Peyer's patch (tissue), 4 donors: ENCODE data around the gene GPBP1. TPM values are rescaled to one million over a fixed set of nuclear protein-coding genes. Genes with fewer than 3 reads are reported as not detected.
A peak's percentile ranks its signal among the peaks of the same experiment; 100 is the strongest.

Source experiments
- DNase-seq, 3 donors: peaks; one replicate each; pipeline ENCODE4 v3.0.0-alpha.2; 2017 to 2019
- H3K27ac ChIP-seq, 4 donors: fragments of 200-600 bp; sonication (generic); one replicate each; pipeline ENCODE4 v1.5.1; 2016 to 2019
- H3K27me3 ChIP-seq, 2 donors: fragments of 200-600 bp; sonication (generic); one replicate each; pipeline ENCODE4 v1.5.1; 2019
- H3K36me3 ChIP-seq, 3 donors: fragments of 200-600 bp; sonication (generic); one replicate each; pipeline ENCODE4 v1.5.1; 2016 to 2019
- H3K4me1 ChIP-seq, 4 donors: fragments of 200-600 bp; sonication (generic); one replicate each; pipeline ENCODE4 v1.5.1; 2016 to 2019
- H3K4me3 ChIP-seq, 4 donors: fragments of 200-600 bp; sonication (generic); 1 replicate in 3 of 4; 2 replicates in 1 of 4; pipeline ENCODE4 v1.5.1; 2016 to 2019; ENCODE audit warnings: mild to moderate bottlenecking in 1 of 4
- H3K9me3 ChIP-seq, 4 donors: fragments of 200-600 bp; sonication (generic); one replicate each; pipeline ENCODE4 v1.5.1; 2016 to 2019; ENCODE audit warnings: mild to moderate bottlenecking in 1 of 4
- POLR2A ChIP-seq, 2 donors: fragments of 450-650 bp; IDR thresholded peaks; one replicate each; pipeline ENCODE4 v1.5.1; 2017; ENCODE audit warnings: antibody characterized with exemption in 2 of 2, mild to moderate bottlenecking in 2 of 2, moderate library complexity in 2 of 2
- total RNA-seq, 4 donors: library from RNA; depleted of rRNA; stranded (reverse); fragments of >200 nt; gene quantifications; one replicate each; pipeline ENCODE4 v1.1.0, GENCODE V29; 2016
- TF ChIP-seq, protein P1 (sequence below), 6 experiments: fragments of 450-650 bp in 4 of 6; fragments of 200-600 bp in 2 of 6; sonication (generic) in 1 of 6; IDR thresholded peaks; one replicate each; pipeline ENCODE4 v1.5.1; 2017 to 2019; ENCODE audit warnings: antibody characterized with exemption in 6 of 6, mild to moderate bottlenecking in 3 of 6, moderate library complexity in 1 of 6

GPBP1 gene
- 100 to 1,000 TPM in 1 of 4 donors, 10 to 100 TPM in 3; 67.0 to 191 (median 81.7) TPM for total RNA-seq

DNA sequence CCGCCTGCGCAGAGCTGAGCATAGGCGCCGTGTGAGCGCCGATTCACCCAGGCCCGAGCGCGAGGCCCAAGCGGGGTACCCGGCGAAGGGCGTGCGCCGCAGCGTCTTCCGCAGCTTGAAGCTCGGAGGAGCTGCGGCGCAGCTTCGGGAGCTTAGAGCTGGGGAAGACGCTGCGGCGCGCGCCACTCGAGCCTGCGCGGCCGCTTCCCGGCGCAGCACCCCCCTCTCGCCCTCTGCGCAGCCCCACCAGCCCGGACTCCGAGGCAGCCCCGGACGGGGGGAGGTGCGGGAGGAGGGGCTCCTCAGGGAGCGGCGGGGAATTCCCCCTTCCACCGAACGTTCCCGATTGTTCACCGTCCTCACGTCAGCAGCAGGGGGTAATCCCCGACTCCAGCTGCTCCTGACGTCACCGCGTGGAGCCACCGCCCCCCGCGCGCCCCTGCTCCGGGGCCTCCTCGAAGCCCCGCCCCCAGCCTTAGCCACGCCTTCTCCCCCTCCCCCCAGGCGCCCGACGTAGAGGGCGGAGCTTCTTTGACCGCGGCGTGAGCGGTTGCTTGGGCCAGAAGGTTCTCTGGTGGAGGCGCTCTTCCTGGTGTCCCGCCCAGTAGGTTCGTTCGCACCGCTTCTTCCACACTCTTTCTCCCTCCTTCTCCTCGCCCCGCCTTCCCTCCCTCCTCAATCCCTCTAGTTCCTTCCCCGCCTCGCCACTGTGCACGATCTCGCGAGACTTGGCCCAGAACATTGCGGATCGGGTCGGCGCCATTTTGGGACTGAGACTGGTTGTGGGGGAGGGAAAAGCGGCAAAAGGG, at the start of gene GPBP1:
Gene GPBP1, plus strand, starts transcription at position 741 of the 809 bp plus-strand sequence. CDS start 40,072 bp downstream, outside the sequence.
- Histone ChIP-seq H3K27me3 (no peaks in the 10 kb centered on the region), H3K4me3 (peak within 1 kb of the TSS; percentile 80 to 96 (median 94)), H3K9me3 (no peaks in the 10 kb centered on the region), H3K4me1 (peaks cover 0 to 22% (median 0%) of the 10 kb centered on the region in 4 donors), H3K36me3 (no peaks in the 10 kb centered on the region), H3K27ac (peak within 1 kb of the TSS; percentile 100)
- TF ChIP-seq, protein P1, sequence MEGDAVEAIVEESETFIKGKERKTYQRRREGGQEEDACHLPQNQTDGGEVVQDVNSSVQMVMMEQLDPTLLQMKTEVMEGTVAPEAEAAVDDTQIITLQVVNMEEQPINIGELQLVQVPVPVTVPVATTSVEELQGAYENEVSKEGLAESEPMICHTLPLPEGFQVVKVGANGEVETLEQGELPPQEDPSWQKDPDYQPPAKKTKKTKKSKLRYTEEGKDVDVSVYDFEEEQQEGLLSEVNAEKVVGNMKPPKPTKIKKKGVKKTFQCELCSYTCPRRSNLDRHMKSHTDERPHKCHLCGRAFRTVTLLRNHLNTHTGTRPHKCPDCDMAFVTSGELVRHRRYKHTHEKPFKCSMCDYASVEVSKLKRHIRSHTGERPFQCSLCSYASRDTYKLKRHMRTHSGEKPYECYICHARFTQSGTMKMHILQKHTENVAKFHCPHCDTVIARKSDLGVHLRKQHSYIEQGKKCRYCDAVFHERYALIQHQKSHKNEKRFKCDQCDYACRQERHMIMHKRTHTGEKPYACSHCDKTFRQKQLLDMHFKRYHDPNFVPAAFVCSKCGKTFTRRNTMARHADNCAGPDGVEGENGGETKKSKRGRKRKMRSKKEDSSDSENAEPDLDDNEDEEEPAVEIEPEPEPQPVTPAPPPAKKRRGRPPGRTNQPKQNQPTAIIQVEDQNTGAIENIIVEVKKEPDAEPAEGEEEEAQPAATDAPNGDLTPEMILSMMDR (IDR thresholded peaks at IDR 0.05): peak in 2 of 6 experiments; percentile 13 to 14
- peak; percentile 61 to 74 for TF ChIP-seq POLR2A (IDR thresholded peaks at IDR 0.05)
- DNase-seq: peak; percentile 97 to 99 (median 99)

GRCh38 chr5:57128325-57128724, 45.5 kb upstream of the GPBP1 start:
- H3K27me3 ChIP-seq: no peaks in the 10 kb centered on the region
- H3K4me3 ChIP-seq: no peak overlapping the region
- TF ChIP-seq POLR2A (IDR thresholded peaks at IDR 0.05): no peak
- TF ChIP-seq, protein P1 (IDR thresholded peaks at IDR 0.05): no peak
- DNase-seq: no peak
- H3K36me3 ChIP-seq: no peaks in the 10 kb centered on the region
- no peaks in the 10 kb centered on the region for H3K9me3 ChIP-seq
- no peaks in the 10 kb centered on the region for H3K4me1 ChIP-seq
- H3K27ac ChIP-seq: no peak overlapping the region

GRCh38 chr5:57133574-57133973, 40.3 kb upstream of the GPBP1 start:
- no peak for DNase-seq
- TF ChIP-seq, protein P1 (IDR thresholded peaks at IDR 0.05): no peak
- TF ChIP-seq POLR2A (IDR thresholded peaks at IDR 0.05): no peak
- no peaks in the 10 kb centered on the region for H3K9me3 ChIP-seq
- H3K4me3 ChIP-seq: no peak overlapping the region
- no peaks in the 10 kb centered on the region for H3K36me3 ChIP-seq
- no peaks in the 10 kb centered on the region for H3K27me3 ChIP-seq
- no peak overlapping the region for H3K27ac ChIP-seq
- H3K4me1 ChIP-seq: no peaks in the 10 kb centered on the region

DNA sequence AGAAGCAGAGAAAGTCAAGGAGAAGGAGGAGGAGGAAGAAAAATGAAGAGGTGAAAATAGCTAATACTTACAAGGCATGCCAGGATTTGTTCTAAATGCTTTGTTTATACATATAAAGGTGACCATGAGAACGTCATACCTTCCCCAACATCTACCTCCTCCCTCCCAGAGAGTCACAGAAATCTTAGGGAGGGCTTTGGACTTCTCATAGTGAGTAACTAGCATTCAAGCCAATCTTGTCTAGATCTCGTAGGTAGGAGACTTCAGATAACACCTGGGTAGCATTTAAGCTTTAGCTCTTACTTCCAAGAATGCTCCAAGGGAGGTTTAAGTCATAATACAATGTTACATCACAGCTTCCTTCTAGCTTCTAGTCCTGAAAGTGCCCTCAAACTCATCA, 36.5 kb upstream of the GPBP1 start:
- H3K36me3 ChIP-seq: no peaks in the 10 kb centered on the region
- no peak for DNase-seq
- no peaks in the 10 kb centered on the region for H3K9me3 ChIP-seq
- H3K27ac ChIP-seq: no peak overlapping the region
- no peaks in the 10 kb centered on the region for H3K27me3 ChIP-seq
- no peak overlapping the region for H3K4me3 ChIP-seq
- no peaks in the 10 kb centered on the region for H3K4me1 ChIP-seq
- TF ChIP-seq, protein P1 (IDR thresholded peaks at IDR 0.05): no peak
- TF ChIP-seq POLR2A (IDR thresholded peaks at IDR 0.05): no peak

DNA sequence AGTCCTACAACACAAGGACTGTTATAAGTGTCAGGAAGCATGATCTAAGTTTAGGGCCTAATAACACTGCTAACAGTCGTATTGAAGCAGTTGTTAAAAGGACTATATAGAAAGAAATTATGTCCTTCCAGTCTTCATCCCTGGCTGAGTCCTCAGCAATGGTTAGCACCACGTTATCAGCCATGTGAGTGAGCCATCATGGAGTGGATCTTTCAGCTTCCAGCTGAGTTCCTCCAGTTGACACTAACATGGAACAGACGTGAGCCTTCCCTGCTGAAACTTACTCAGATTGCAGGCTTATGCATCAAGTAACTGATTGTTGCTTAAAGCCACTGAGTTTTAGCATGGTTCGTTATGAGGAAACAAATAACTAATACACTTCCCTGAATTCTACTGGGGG, 21.5 kb upstream of the GPBP1 start:
- Histone ChIP-seq H3K4me3 (no peak overlapping the region), H3K4me1 (no peaks in the 10 kb centered on the region), H3K27ac (no peak overlapping the region), H3K27me3 (no peaks in the 10 kb centered on the region), H3K9me3 (no peaks in the 10 kb centered on the region), H3K36me3 (no peaks in the 10 kb centered on the region)
- DNase-seq: no peak
- no peak for TF ChIP-seq POLR2A (IDR thresholded peaks at IDR 0.05)

GRCh38 chr5:57155033-57155432, 18.8 kb upstream of the GPBP1 start:
- no peaks in the 10 kb centered on the region for H3K27me3 ChIP-seq
- H3K4me3 ChIP-seq: no peak overlapping the region
- no peaks in the 10 kb centered on the region for H3K36me3 ChIP-seq
- H3K27ac ChIP-seq: no peak overlapping the region
- TF ChIP-seq, protein P1 (IDR thresholded peaks at IDR 0.05): no peak
- no peak for TF ChIP-seq POLR2A (IDR thresholded peaks at IDR 0.05)
- no peaks in the 10 kb centered on the region for H3K4me1 ChIP-seq
- no peaks in the 10 kb centered on the region for H3K9me3 ChIP-seq
- DNase-seq: no peak
